ENCODE measurements around the gene JADE3. TPM values are rescaled to one million over a fixed set of nuclear protein-coding genes. Genes with fewer than 3 reads are reported as not detected.
A peak's percentile ranks its signal among the peaks of the same experiment; 100 is the strongest.

JADE3 gene
- total RNA-seq, 1 experiment from 2014 or later: 48.5 TPM

DNA sequence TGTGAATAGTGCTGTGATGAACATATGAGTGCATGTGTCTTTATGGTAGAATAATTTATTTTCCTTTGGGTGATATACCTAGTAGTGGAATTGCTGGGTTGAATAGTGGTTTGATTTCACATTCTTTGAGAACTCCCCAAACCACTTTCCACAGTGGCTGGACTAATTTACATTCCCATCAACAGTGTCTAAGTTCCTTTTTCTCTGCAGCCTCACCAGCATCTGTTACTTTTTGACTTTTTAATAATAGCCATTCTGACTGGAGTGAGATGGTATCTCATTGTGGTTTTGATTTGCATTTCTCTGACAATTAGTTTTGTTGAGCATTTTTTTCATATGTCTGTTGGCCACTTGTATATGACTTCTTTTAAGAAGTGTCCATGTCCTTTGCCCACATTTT is 29.1 kb downstream of the JADE3 start:
- CTCF ChIA-PET: no interaction called here
- Histone ChIP-seq H3K27me3 (replicated peaks; ENCODE audit: insufficient read depth, low read depth, low read length, poor library complexity) (no peaks in the 10 kb centered on the region), H3K9me3 (ENCODE audit: low read depth, low read length, poor library complexity, severe bottlenecking) (no peaks in the 10 kb centered on the region), H3K4me3 (ENCODE audit: low read depth, low read length, poor library complexity, severe bottlenecking) (no peak overlapping the region), H3K27ac (ENCODE audit: low read depth, low read length, poor library complexity, severe bottlenecking) (no peak overlapping the region), H3K36me3 (ENCODE audit: insufficient read depth, low read length, poor library complexity, severe bottlenecking) (no peaks in the 10 kb centered on the region), H3K4me1 (ENCODE audit: insufficient read depth, low read length, poor library complexity, severe bottlenecking) (peaks cover 5% of the 10 kb centered on the region)
- BruUV-seq (replicated peaks): no TSS peak
- POLR2A ChIA-PET (ENCODE audit: low non-redundant PET): no interaction called here
- TF ChIP-seq, protein P1, sequence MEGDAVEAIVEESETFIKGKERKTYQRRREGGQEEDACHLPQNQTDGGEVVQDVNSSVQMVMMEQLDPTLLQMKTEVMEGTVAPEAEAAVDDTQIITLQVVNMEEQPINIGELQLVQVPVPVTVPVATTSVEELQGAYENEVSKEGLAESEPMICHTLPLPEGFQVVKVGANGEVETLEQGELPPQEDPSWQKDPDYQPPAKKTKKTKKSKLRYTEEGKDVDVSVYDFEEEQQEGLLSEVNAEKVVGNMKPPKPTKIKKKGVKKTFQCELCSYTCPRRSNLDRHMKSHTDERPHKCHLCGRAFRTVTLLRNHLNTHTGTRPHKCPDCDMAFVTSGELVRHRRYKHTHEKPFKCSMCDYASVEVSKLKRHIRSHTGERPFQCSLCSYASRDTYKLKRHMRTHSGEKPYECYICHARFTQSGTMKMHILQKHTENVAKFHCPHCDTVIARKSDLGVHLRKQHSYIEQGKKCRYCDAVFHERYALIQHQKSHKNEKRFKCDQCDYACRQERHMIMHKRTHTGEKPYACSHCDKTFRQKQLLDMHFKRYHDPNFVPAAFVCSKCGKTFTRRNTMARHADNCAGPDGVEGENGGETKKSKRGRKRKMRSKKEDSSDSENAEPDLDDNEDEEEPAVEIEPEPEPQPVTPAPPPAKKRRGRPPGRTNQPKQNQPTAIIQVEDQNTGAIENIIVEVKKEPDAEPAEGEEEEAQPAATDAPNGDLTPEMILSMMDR (conservative IDR thresholded peaks at IDR 0.05; ENCODE audit: low read depth, low read length): no peak
- TF ChIP-seq EZH2 (IDR thresholded peaks at IDR 0.05; ENCODE audit: borderline replicate concordance, low read depth, low read length, poor library complexity, severe bottlenecking): no peak
- intact Hi-C loops (cut with micrococcal nuclease; ENCODE audit: unreplicated experiment): no loop called here
- DNase-seq (ENCODE audit: low spot score): no peak

GRCh38 chrX:46953137-46953527 is 40.9 kb downstream of the JADE3 start:
- Histone ChIP-seq H3K4me3 (ENCODE audit: low read depth, low read length, poor library complexity, severe bottlenecking) (no peak overlapping the region), H3K4me1 (ENCODE audit: insufficient read depth, low read length, poor library complexity, severe bottlenecking) (peaks cover 22% of the 10 kb centered on the region), H3K27me3 (replicated peaks; ENCODE audit: insufficient read depth, low read depth, low read length, poor library complexity) (no peaks in the 10 kb centered on the region), H3K36me3 (ENCODE audit: insufficient read depth, low read length, poor library complexity, severe bottlenecking) (no peaks in the 10 kb centered on the region), H3K27ac (ENCODE audit: low read depth, low read length, poor library complexity, severe bottlenecking) (no peak overlapping the region), H3K9me3 (ENCODE audit: low read depth, low read length, poor library complexity, severe bottlenecking) (no peaks in the 10 kb centered on the region)
- no peak for DNase-seq (ENCODE audit: low spot score)
- ChIA-PET POLR2A (ENCODE audit: low non-redundant PET) (no interaction called here), CTCF (no interaction called here)
- intact Hi-C loops (cut with micrococcal nuclease; ENCODE audit: unreplicated experiment): no loop called here
- no TSS peak for BruUV-seq (replicated peaks)
- no peak for TF ChIP-seq EZH2 (IDR thresholded peaks at IDR 0.05; ENCODE audit: borderline replicate concordance, low read depth, low read length, poor library complexity, severe bottlenecking)
- TF ChIP-seq, protein P1 (conservative IDR thresholded peaks at IDR 0.05; ENCODE audit: low read depth, low read length): no peak

DNA sequence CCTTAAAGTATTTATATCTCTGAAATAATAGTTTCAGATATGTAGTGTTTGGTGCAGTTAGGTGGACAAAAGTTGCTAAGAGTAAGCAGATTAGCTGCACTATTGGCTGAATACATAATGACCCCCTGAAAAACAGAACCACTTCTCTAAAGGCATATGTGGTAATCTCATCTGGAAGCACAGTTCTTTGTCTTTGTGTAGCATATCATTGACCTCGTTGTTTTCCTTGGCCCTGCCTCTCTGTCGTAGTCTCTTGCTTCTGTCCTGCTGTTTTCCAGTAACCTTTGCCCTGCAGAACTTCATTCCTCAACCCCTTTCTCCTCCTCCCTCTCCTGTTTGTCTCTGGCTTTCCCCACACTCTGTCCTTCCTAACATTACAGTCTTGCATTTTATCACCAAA is 41.4 kb downstream of the JADE3 start:
- intact Hi-C loops (cut with micrococcal nuclease; ENCODE audit: unreplicated experiment): no loop called here
- Histone ChIP-seq H3K27me3 (replicated peaks; ENCODE audit: insufficient read depth, low read depth, low read length, poor library complexity) (no peaks in the 10 kb centered on the region), H3K36me3 (ENCODE audit: insufficient read depth, low read length, poor library complexity, severe bottlenecking) (no peaks in the 10 kb centered on the region), H3K9me3 (ENCODE audit: low read depth, low read length, poor library complexity, severe bottlenecking) (no peaks in the 10 kb centered on the region), H3K27ac (ENCODE audit: low read depth, low read length, poor library complexity, severe bottlenecking) (peak overlapping the region; percentile 14), H3K4me1 (ENCODE audit: insufficient read depth, low read length, poor library complexity, severe bottlenecking) (peaks cover 22% of the 10 kb centered on the region), H3K4me3 (ENCODE audit: low read depth, low read length, poor library complexity, severe bottlenecking) (no peak overlapping the region)
- POLR2A ChIA-PET (ENCODE audit: low non-redundant PET): no interaction called here
- no peak for DNase-seq (ENCODE audit: low spot score)
- CTCF ChIA-PET: no interaction called here
- TF ChIP-seq EZH2 (IDR thresholded peaks at IDR 0.05; ENCODE audit: borderline replicate concordance, low read depth, low read length, poor library complexity, severe bottlenecking): no peak
- TF ChIP-seq, protein P1 (conservative IDR thresholded peaks at IDR 0.05; ENCODE audit: low read depth, low read length): no peak
- no TSS peak for BruUV-seq (replicated peaks)

Measured in A673 (cell line).